Measurements from ENCODE around the gene EPAS1. TPM values are rescaled to one million over a fixed set of nuclear protein-coding genes. Genes with fewer than 3 reads are reported as not detected.

EPAS1 gene
- total RNA-seq, 6 experiments from 2014 or later: 101 to 232 (median 170) TPM

DNA sequence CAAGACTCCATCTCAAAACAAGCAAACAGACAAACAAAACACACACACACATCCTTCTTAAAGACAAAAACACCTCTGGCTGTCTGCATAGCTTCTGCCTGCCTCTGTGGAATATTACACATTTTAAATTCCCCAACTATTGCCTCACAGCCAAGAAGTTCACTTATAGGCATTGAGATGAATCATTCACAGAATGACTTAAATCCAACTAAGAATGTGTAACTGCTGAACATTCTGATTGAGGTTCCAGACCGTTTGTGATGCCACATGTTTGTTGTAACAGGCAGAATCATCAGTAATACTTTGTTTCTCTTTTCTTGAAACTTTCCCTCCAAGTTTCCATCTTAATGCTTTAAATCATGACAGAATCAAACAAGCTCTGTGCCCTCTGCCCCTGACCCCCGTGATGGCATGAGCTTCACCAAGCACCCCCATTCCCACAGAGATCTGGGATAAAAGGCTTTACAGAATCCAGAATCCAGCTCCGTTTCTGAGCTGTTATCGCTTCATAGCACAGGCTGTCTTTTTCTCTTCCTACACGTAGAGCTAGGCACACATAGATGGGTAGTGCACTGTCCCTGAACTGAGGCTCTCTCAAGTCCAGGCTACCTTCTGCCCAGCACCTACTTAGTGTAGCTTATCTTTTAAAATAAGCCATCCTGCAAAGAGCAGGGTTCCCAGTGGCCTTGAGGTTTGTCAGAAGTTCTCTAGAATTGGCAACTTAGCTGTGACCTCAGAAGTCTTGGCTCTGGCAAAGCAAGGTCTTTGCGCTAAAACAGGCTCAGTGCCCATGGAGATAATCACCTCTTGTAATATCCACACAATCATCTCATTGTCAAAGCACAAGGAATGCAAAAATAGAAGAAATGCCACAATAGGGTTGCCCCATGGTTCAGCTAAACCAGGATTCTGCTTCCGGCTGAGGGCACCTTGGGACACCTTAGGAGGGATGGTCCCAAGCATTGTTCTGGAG is 32.9 kb downstream of the EPAS1 start:
- no peaks in the 10 kb centered on the region for H3K36me3 ChIP-seq
- H3K27me3 ChIP-seq: no peaks in the 10 kb centered on the region
- 50% methylated on average over 7 of the region's 7 CpGs for whole genome bisulfite sequencing (ENCODE audit: insufficient coverage, low coverage, low lambda C conversion rate, missing lambda C conversion rate)
- intact Hi-C loops (cut with DNase I): no loop called here
- no peak overlapping the region for H3K4me3 ChIP-seq
- no peaks in the 10 kb centered on the region for H3K9me3 ChIP-seq
- TF ChIP-seq, protein P1, sequence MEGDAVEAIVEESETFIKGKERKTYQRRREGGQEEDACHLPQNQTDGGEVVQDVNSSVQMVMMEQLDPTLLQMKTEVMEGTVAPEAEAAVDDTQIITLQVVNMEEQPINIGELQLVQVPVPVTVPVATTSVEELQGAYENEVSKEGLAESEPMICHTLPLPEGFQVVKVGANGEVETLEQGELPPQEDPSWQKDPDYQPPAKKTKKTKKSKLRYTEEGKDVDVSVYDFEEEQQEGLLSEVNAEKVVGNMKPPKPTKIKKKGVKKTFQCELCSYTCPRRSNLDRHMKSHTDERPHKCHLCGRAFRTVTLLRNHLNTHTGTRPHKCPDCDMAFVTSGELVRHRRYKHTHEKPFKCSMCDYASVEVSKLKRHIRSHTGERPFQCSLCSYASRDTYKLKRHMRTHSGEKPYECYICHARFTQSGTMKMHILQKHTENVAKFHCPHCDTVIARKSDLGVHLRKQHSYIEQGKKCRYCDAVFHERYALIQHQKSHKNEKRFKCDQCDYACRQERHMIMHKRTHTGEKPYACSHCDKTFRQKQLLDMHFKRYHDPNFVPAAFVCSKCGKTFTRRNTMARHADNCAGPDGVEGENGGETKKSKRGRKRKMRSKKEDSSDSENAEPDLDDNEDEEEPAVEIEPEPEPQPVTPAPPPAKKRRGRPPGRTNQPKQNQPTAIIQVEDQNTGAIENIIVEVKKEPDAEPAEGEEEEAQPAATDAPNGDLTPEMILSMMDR (IDR thresholded peaks at IDR 0.05): no peak
- no peak for TF ChIP-seq POLR2A (IDR thresholded peaks at IDR 0.05)
- peaks cover 2 to 100% (median 56%) of the 10 kb centered on the region in 4 donors for H3K4me1 ChIP-seq
- ATAC-seq (peak in 1 of 4 donors; percentile 14), DNase-seq (no peak)
- peak overlapping the region; percentile 34 to 69 (median 49) for H3K27ac ChIP-seq

DNA sequence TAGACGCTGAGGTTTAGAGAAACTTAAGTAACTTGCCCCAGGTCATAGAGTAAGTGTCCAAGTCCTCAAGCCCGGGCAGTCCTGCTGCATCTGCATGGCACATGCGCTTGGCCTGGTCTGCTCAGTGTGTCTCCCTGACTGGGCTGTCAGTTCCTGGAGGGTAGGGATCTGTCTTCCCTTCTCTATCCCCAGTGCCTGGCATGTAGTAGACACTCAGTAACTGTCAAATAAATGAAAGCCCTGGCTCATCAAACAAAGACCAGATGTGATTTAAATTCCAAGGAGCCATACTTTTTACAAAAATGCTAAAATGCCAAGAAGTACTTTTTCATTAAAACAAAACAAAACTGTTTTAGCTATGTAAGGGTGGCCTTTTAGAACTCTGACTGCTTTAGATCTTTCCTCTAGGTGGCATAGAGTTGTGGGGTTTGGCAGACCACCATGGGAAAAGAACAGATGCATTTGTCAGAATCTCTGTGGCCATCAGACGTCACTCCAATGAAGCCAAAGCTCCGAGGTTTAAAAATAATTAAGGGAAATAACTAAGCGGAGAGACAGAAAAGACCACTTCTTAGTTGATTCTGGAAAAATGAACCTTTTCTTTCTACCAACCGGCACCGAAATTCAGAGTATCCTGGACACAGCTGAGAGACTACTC is 34.0 kb downstream of the EPAS1 start:
- no peaks in the 10 kb centered on the region for H3K9me3 ChIP-seq
- peak in 1 of 3 donors; percentile 70 for DNase-seq

DNA sequence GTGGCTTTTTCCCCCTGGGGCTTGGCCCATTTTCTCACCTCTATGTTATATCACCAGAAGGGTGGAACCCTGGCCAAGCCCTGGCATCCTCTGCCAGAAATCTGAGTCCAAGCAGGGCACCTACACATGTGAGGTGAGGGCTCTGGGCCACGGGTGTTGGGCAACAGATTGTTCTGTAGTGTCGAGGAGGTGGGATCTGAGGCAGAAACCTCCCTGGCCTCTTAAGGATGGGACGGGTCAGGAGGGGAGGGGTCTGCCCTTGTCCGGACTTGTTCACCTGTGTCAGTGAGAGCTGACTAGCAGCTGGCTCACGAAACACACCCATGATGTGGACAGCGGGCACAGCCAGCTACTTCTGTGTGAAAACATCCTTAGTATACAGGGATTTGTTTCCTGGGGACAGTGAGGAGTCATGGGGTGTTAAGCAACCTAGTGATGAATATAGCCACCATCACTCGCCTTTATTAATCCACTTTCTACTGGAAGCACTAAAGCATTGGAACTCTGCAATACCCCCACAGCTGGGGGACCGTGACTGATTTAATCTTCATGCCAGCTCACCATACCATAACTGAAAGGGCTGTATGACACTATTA is 35.6 kb downstream of the EPAS1 start:
- intact Hi-C loops (cut with DNase I): no loop called here
- ATAC-seq: peak; percentile 18 to 50 (median 28)
- DNase-seq: peak; percentile 66 to 80 (median 75)
- peaks cover 2 to 98% (median 51%) of the 10 kb centered on the region in 4 donors for H3K4me1 ChIP-seq
- no peak overlapping the region for H3K4me3 ChIP-seq
- no peaks in the 10 kb centered on the region for H3K27me3 ChIP-seq
- WGBS (ENCODE audit: insufficient coverage, low coverage, low lambda C conversion rate, missing lambda C conversion rate): 45% methylated on average over 8 of the region's 8 CpGs
- H3K9me3 ChIP-seq: no peaks in the 10 kb centered on the region
- TF ChIP-seq, protein P1 (IDR thresholded peaks at IDR 0.05): no peak
- no peak for TF ChIP-seq POLR2A (IDR thresholded peaks at IDR 0.05)
- H3K27ac ChIP-seq: peak overlapping the region; percentile 45 to 63 (median 54)
- no peaks in the 10 kb centered on the region for H3K36me3 ChIP-seq

More for the DNA sequence above, 34.0 kb downstream of the EPAS1 start:
- Histone ChIP-seq H3K27ac (peak overlapping the region; percentile 49 to 69 (median 57)), H3K36me3 (no peaks in the 10 kb centered on the region), H3K4me3 (no peak overlapping the region), H3K27me3 (no peaks in the 10 kb centered on the region), H3K4me1 (peaks cover 2 to 100% (median 56%) of the 10 kb centered on the region in 4 donors)
- intact Hi-C loops (cut with DNase I): no loop called here
- TF ChIP-seq, protein P1 (IDR thresholded peaks at IDR 0.05): no peak
- ATAC-seq: peak in 3 of 4 donors; percentile 12 to 63 (median 21)
- 61% methylated on average over 8 of the region's 8 CpGs for WGBS (ENCODE audit: insufficient coverage, low coverage, low lambda C conversion rate, missing lambda C conversion rate)

DNA sequence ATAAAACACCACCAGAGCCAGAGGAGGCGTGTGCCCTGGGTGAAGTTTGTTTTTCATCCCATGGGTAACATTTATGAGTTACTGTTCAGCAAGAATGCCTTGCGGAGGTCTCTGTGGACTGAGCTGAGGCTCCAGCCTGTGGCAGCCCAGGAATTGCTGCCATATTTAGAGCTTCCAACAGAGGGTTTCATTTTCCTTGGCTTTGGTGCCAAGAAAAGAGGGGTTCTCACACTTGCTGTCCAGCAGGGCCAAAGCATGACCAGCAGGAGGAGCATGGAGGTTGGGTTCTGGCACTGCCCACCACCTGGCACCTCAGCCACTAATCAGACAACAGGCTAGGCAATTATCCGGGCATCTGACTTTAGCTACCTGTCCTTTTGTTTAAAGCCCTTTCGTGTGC is 36.7 kb downstream of the EPAS1 start:
- WGBS (ENCODE audit: insufficient coverage, low coverage, low lambda C conversion rate, missing lambda C conversion rate): 69% methylated on average over 4 of the region's 4 CpGs
- intact Hi-C loops (cut with DNase I): no loop called here
- H3K27ac ChIP-seq: peak overlapping the region; percentile 7 to 63 (median 45)
- no peak for ATAC-seq
- no peaks in the 10 kb centered on the region for H3K9me3 ChIP-seq
- peaks cover 2 to 98% (median 46%) of the 10 kb centered on the region in 4 donors for H3K4me1 ChIP-seq
- no peaks in the 10 kb centered on the region for H3K36me3 ChIP-seq
- H3K4me3 ChIP-seq: no peak overlapping the region
- no peak for TF ChIP-seq POLR2A (IDR thresholded peaks at IDR 0.05)
- TF ChIP-seq, protein P1 (IDR thresholded peaks at IDR 0.05): peak; percentile 7 to 31 (median 21)
- H3K27me3 ChIP-seq: no peaks in the 10 kb centered on the region
- DNase-seq: no peak
